Measurements from ENCODE around the gene TLCD5.

GRCh38 chr11:120284272-120284671, 40.8 kb upstream of the TLCD5 start:
- TF ChIP-seq, protein P1, sequence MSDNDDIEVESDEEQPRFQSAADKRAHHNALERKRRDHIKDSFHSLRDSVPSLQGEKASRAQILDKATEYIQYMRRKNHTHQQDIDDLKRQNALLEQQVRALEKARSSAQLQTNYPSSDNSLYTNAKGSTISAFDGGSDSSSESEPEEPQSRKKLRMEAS (IDR thresholded peaks at IDR 0.05), result no peak
- TF ChIP-seq EP300 (IDR thresholded peaks at IDR 0.05; ENCODE audit: borderline replicate concordance) (no peak), YY1 (IDR thresholded peaks at IDR 0.05; ENCODE audit: low read depth) (no peak), TAF1 (IDR thresholded peaks at IDR 0.05; ENCODE audit: low read depth) (no peak), CEBPB (IDR thresholded peaks at IDR 0.05) (no peak), RAD21 (IDR thresholded peaks at IDR 0.05; ENCODE audit: low read depth) (no peak)

All from Ishikawa (cell line).